ENCODE measurements around the gene LRIF1. TPM values are rescaled to one million over a fixed set of nuclear protein-coding genes. Genes with fewer than 3 reads are reported as not detected.

Gene LRIF1
- total and polyA plus RNA-seq, 2 of the 4 experiments (the other 2 are of a cell fraction) = 5.4 to 6.8 TPM

DNA sequence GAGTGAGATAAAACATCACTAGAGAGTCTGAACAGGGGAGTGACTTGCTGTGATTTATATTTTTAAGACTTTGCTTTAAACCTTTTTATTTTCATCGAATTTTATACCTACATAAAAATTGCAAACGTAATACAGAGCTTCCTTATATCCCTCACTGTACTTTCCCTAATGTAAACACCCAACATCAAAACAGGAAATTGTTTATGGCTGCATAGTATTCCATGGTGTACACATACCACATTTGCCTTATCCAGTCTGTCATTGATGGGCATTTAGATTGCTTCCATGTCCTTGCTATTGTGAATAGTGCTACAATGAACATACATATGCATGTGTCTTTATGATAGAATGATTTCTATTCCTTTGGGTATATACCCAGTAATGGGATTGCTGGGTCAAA lies 34.8 kb downstream of the LRIF1 start:
- H3K14ac ChIP-seq (replicated peaks; ENCODE audit: low read depth, low read length) = no peak overlapping the region
- H2BK5ac ChIP-seq (ENCODE audit: low read depth, low read length, poor library complexity, severe bottlenecking) = no peak overlapping the region
- peaks cover 2% of the 10 kb centered on the region; the same call in 1 of the 2 replicates for H3K9me3 ChIP-seq (ENCODE audit: control insufficient read depth, insufficient read depth, low read length)
- no peak overlapping the region for H3K4ac ChIP-seq (ENCODE audit: low read depth, low read length)
- H2AK5ac ChIP-seq (ENCODE audit: low read depth, low read length) = no peak overlapping the region
- DNase-seq (no peak), ATAC-seq (ENCODE audit: low read depth) (no peak)
- H3K36me3 ChIP-seq (ENCODE audit: control insufficient read depth, insufficient read depth, low read length) = no peaks in the 10 kb centered on the region
- intact Hi-C loops (cut with micrococcal nuclease) (no loop called here), dilution Hi-C loops (cut with HindIII; ENCODE audit: low sequenced_read_pairs, unreplicated experiment) (no loop called here), in situ Hi-C loops (cut with MboI; ENCODE audit: low sequenced_read_pairs) (no loop called here)
- no peaks in the 10 kb centered on the region for H3K9me1 ChIP-seq (ENCODE audit: insufficient read depth, low read length)
- no peak overlapping the region for H2AK9ac ChIP-seq (replicated peaks; ENCODE audit: low read depth, low read length, poor library complexity)
- BruUV-seq (replicated peaks) = no TSS peak
- no peak overlapping the region for H3K4me3 ChIP-seq (ENCODE audit: insufficient read depth, low read depth, low read length)
- H2BK20ac ChIP-seq (ENCODE audit: low read depth, low read length) = no peak overlapping the region
- TF ChIP-seq NFE2L2 (IDR thresholded peaks at IDR 0.05; ENCODE audit: low read depth, low read length) (no peak), SMC3 (IDR thresholded peaks at IDR 0.05; ENCODE audit: low read depth, low read length) (no peak), MAZ (IDR thresholded peaks at IDR 0.05; ENCODE audit: borderline replicate concordance, low read depth, low read length) (no peak), FOS (IDR thresholded peaks at IDR 0.05; ENCODE audit: low read depth, low read length) (no peak), USF2 (IDR thresholded peaks at IDR 0.05; ENCODE audit: low read depth, low read length) (no peak), RCOR1 (IDR thresholded peaks at IDR 0.05; ENCODE audit: insufficient replicate concordance, low read length) (no peak), RFX5 (IDR thresholded peaks at IDR 0.05; ENCODE audit: low read depth, low read length) (no peak), MAFK (IDR thresholded peaks at IDR 0.05; ENCODE audit: low read depth, low read length) (no peak), BHLHE40 (IDR thresholded peaks at IDR 0.05; ENCODE audit: low read depth, low read length) (no peak), RAD21 (IDR thresholded peaks at IDR 0.05; ENCODE audit: low read length) (no peak), CEBPB (IDR thresholded peaks at IDR 0.05; ENCODE audit: low read depth, low read length) (no peak), POLR2A (IDR thresholded peaks at IDR 0.05; ENCODE audit: low read depth, low read length) (no peak)
- TF ChIP-seq, protein P1, sequence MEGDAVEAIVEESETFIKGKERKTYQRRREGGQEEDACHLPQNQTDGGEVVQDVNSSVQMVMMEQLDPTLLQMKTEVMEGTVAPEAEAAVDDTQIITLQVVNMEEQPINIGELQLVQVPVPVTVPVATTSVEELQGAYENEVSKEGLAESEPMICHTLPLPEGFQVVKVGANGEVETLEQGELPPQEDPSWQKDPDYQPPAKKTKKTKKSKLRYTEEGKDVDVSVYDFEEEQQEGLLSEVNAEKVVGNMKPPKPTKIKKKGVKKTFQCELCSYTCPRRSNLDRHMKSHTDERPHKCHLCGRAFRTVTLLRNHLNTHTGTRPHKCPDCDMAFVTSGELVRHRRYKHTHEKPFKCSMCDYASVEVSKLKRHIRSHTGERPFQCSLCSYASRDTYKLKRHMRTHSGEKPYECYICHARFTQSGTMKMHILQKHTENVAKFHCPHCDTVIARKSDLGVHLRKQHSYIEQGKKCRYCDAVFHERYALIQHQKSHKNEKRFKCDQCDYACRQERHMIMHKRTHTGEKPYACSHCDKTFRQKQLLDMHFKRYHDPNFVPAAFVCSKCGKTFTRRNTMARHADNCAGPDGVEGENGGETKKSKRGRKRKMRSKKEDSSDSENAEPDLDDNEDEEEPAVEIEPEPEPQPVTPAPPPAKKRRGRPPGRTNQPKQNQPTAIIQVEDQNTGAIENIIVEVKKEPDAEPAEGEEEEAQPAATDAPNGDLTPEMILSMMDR (conservative IDR thresholded peaks at IDR 0.05; ENCODE audit: low read depth, low read length) = no peak
- TF ChIP-seq, protein P2, sequence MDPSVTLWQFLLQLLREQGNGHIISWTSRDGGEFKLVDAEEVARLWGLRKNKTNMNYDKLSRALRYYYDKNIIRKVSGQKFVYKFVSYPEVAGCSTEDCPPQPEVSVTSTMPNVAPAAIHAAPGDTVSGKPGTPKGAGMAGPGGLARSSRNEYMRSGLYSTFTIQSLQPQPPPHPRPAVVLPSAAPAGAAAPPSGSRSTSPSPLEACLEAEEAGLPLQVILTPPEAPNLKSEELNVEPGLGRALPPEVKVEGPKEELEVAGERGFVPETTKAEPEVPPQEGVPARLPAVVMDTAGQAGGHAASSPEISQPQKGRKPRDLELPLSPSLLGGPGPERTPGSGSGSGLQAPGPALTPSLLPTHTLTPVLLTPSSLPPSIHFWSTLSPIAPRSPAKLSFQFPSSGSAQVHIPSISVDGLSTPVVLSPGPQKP (IDR thresholded peaks at IDR 0.05; ENCODE audit: borderline replicate concordance, low read depth, low read length) = no peak
- H2BK120ac ChIP-seq (ENCODE audit: low read depth, low read length) = no peak overlapping the region
- H3K27ac ChIP-seq (ENCODE audit: insufficient read depth, low read length) = no peak overlapping the region
- H4K91ac ChIP-seq (ENCODE audit: insufficient read depth, low read depth, low read length) = no peak overlapping the region
- no peak overlapping the region for H2BK15ac ChIP-seq (ENCODE audit: low read depth, low read length)
- H2AFZ ChIP-seq (replicated peaks; ENCODE audit: low read length, poor library complexity) = no peak overlapping the region
- no peak overlapping the region for H3K56ac ChIP-seq (ENCODE audit: extremely low read depth, insufficient read depth, low read length)
- H3K79me1 ChIP-seq (ENCODE audit: low read depth in 1 of 2, low read length in 2 of 2) = no peaks in the 10 kb centered on the region
- no peak overlapping the region for H3K4me2 ChIP-seq (ENCODE audit: low read depth, low read length)
- ChIA-PET POLR2A (ENCODE audit: unreplicated experiment) (no interaction called here), CTCF (no interaction called here)
- no peak overlapping the region for H4K8ac ChIP-seq (ENCODE audit: low read depth in 2 of 2, low read length in 2 of 2)
- H3K18ac ChIP-seq (ENCODE audit: low read depth, low read length) = no peak overlapping the region
- no CpG with 5 or more reads among the region's 2 CpGs for WGBS, 2 experiments (ENCODE audit: extremely low coverage in 2 of 2, insufficient read length in 1 of 2)
- H3K27me3 ChIP-seq (ENCODE audit: control insufficient read depth, insufficient read depth, low read length) = no peaks in the 10 kb centered on the region
- no peak overlapping the region for H3K23ac ChIP-seq (ENCODE audit: low read depth, low read length)
- no peak overlapping the region for H4K5ac ChIP-seq (ENCODE audit: low read depth, low read length)
- no peak overlapping the region for H3K9ac ChIP-seq (ENCODE audit: low read depth, low read length)
- H4K20me1 ChIP-seq (ENCODE audit: insufficient read depth, low read length) = no peaks in the 10 kb centered on the region
- H3K4me1 ChIP-seq (ENCODE audit: control insufficient read depth, insufficient read depth, low read length) = no peaks in the 10 kb centered on the region
